ENCODE measurements around the gene PITPNM3.

DNA sequence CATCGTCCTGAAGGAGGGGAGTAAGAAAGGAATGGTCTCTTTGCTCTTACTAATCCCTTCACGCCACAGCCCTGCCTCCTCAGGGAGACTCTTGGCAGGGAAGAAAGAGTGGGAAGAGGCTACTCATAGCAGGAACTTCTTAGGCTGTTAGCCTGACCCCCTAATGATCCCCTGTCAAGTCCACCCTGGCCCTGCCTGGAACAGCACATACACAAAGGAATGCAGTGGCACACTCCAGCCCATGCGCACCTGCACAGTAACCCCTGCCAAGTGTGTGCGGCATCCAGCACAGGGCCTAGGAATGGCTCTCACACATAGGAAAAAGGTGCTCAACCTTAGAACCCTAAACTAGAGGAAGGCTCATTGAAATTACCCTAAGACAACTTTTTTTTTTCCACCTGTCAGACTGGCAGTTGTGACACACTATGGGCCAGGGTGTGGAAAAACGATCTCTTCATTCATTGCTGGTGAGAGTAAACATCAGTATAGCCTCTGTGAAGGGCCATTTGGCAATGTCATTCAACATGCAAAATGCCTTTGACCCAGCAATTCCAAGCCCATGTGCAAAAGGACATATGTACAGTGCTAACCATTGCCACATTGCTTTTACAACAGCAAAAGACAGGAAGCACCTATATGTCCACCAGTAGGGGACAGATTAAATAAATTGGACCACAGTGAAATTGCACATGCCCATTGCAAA, 62.0 kb downstream of the PITPNM3 start:
- TF ChIP-seq, protein P1, sequence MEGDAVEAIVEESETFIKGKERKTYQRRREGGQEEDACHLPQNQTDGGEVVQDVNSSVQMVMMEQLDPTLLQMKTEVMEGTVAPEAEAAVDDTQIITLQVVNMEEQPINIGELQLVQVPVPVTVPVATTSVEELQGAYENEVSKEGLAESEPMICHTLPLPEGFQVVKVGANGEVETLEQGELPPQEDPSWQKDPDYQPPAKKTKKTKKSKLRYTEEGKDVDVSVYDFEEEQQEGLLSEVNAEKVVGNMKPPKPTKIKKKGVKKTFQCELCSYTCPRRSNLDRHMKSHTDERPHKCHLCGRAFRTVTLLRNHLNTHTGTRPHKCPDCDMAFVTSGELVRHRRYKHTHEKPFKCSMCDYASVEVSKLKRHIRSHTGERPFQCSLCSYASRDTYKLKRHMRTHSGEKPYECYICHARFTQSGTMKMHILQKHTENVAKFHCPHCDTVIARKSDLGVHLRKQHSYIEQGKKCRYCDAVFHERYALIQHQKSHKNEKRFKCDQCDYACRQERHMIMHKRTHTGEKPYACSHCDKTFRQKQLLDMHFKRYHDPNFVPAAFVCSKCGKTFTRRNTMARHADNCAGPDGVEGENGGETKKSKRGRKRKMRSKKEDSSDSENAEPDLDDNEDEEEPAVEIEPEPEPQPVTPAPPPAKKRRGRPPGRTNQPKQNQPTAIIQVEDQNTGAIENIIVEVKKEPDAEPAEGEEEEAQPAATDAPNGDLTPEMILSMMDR (IDR thresholded peaks at IDR 0.05): no peak
- TF ChIP-seq, protein P2, sequence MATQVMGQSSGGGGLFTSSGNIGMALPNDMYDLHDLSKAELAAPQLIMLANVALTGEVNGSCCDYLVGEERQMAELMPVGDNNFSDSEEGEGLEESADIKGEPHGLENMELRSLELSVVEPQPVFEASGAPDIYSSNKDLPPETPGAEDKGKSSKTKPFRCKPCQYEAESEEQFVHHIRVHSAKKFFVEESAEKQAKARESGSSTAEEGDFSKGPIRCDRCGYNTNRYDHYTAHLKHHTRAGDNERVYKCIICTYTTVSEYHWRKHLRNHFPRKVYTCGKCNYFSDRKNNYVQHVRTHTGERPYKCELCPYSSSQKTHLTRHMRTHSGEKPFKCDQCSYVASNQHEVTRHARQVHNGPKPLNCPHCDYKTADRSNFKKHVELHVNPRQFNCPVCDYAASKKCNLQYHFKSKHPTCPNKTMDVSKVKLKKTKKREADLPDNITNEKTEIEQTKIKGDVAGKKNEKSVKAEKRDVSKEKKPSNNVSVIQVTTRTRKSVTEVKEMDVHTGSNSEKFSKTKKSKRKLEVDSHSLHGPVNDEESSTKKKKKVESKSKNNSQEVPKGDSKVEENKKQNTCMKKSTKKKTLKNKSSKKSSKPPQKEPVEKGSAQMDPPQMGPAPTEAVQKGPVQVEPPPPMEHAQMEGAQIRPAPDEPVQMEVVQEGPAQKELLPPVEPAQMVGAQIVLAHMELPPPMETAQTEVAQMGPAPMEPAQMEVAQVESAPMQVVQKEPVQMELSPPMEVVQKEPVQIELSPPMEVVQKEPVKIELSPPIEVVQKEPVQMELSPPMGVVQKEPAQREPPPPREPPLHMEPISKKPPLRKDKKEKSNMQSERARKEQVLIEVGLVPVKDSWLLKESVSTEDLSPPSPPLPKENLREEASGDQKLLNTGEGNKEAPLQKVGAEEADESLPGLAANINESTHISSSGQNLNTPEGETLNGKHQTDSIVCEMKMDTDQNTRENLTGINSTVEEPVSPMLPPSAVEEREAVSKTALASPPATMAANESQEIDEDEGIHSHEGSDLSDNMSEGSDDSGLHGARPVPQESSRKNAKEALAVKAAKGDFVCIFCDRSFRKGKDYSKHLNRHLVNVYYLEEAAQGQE (IDR thresholded peaks at IDR 0.05; ENCODE audit: insufficient read depth in 1 of 2, low read depth in 2 of 2, low read length in 1 of 2): no peak
